ENCODE results near the gene XXYLT1. TPM values are rescaled to one million over a fixed set of nuclear protein-coding genes. Genes with fewer than 3 reads are reported as not detected.
A peak's percentile ranks its signal among the peaks of the same experiment; 100 is the strongest.

Gene XXYLT1
- total RNA-seq, 4 donors from 2014 or later: 5.4 to 18.2 (median 6.9) TPM

DNA sequence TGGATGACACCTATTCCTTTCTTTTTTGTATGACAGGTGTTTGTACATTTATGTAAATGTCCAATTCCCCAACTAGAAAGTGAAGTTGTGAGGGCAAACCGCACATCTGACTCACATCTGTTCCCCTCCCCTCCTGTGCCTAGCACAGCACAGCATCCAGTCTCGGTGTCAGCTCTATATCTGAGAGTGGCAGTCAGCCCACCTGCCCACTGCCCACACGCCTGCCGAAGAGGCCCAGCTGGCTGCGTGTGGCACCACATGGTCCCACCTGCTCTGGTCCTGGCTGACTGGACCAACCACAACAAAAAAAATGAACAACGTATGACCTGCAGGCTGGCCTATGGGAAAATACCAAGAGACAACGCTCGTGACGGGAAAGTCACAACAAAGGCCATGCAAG, 62.8 kb downstream of the XXYLT1 start:
- Histone ChIP-seq H3K9me3 (no peaks in the 10 kb centered on the region), H3K4me1 (peaks cover 0 to 26% (median 11%) of the 10 kb centered on the region in 4 donors), H3K4me3 (no peak overlapping the region)

DNA sequence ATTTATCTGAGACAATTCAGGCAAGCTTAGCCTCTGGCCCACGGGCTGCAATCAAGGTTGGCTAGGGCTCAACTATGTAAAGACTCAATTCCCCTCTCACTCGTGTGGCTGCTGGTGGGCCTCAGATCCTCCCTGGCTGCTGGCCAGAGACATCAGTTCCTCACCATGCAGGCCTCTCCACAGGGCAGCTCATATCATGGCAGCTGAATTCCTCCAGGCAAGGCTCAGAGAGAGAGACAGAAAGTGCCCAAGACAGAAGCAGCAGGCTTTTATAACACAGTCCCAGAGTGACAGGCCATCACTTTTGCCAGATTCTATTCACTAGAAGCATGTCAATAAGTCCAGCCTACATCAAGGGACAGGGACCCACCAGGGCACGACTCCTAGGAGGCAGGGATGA, 63.2 kb downstream of the XXYLT1 start:
- Histone ChIP-seq H3K4me3 (no peak overlapping the region), H3K36me3 (no peaks in the 10 kb centered on the region), H3K27ac (peak overlapping the region in 2 of 4 donors; percentile 15 to 53), H3K27me3 (no peaks in the 10 kb centered on the region), H3K4me1 (peaks cover 0 to 26% (median 11%) of the 10 kb centered on the region in 4 donors), H3K9me3 (no peaks in the 10 kb centered on the region)
- TF ChIP-seq POLR2A (IDR thresholded peaks at IDR 0.05): no peak
- TF ChIP-seq, protein P1, sequence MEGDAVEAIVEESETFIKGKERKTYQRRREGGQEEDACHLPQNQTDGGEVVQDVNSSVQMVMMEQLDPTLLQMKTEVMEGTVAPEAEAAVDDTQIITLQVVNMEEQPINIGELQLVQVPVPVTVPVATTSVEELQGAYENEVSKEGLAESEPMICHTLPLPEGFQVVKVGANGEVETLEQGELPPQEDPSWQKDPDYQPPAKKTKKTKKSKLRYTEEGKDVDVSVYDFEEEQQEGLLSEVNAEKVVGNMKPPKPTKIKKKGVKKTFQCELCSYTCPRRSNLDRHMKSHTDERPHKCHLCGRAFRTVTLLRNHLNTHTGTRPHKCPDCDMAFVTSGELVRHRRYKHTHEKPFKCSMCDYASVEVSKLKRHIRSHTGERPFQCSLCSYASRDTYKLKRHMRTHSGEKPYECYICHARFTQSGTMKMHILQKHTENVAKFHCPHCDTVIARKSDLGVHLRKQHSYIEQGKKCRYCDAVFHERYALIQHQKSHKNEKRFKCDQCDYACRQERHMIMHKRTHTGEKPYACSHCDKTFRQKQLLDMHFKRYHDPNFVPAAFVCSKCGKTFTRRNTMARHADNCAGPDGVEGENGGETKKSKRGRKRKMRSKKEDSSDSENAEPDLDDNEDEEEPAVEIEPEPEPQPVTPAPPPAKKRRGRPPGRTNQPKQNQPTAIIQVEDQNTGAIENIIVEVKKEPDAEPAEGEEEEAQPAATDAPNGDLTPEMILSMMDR (IDR thresholded peaks at IDR 0.05): no peak
- peak in 1 of 3 donors; percentile 32 for DNase-seq

More for the DNA sequence above, 62.8 kb downstream of the XXYLT1 start:
- no peak for TF ChIP-seq POLR2A (IDR thresholded peaks at IDR 0.05)
- TF ChIP-seq, protein P1 (IDR thresholded peaks at IDR 0.05): no peak
- Histone ChIP-seq H3K36me3 (no peaks in the 10 kb centered on the region), H3K27ac (peak overlapping the region in 2 of 4 donors; percentile 15 to 53), H3K27me3 (no peaks in the 10 kb centered on the region)
- peak in 2 of 3 donors; percentile 47 to 62 for DNase-seq

DNA sequence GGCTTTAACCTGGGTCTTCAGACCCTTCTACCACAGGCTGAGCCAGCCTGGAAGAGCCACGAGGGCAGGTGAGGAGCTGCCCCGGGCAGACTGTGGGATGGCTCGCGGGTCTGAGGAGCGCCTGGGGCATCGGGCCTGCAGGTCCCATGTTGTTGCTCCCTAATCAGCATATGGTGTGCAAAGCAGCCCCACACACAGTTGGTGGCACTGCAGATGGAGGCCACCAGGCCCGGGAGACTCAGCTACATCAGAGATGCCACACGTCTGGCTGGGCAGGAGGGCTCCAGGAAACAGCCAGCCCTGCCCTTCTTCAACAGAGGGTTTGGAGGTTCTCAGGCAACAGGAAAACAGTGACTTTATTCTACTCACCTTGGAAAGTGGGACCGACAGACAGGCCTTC, 63.9 kb downstream of the XXYLT1 start:
- Histone ChIP-seq H3K9me3 (no peaks in the 10 kb centered on the region), H3K27me3 (no peaks in the 10 kb centered on the region), H3K27ac (no peak overlapping the region), H3K36me3 (no peaks in the 10 kb centered on the region), H3K4me3 (no peak overlapping the region), H3K4me1 (peaks cover 0 to 26% (median 11%) of the 10 kb centered on the region in 4 donors)
- DNase-seq: peak in 1 of 3 donors; percentile 41
- TF ChIP-seq, protein P1 (IDR thresholded peaks at IDR 0.05): no peak
- TF ChIP-seq POLR2A (IDR thresholded peaks at IDR 0.05): no peak

DNA sequence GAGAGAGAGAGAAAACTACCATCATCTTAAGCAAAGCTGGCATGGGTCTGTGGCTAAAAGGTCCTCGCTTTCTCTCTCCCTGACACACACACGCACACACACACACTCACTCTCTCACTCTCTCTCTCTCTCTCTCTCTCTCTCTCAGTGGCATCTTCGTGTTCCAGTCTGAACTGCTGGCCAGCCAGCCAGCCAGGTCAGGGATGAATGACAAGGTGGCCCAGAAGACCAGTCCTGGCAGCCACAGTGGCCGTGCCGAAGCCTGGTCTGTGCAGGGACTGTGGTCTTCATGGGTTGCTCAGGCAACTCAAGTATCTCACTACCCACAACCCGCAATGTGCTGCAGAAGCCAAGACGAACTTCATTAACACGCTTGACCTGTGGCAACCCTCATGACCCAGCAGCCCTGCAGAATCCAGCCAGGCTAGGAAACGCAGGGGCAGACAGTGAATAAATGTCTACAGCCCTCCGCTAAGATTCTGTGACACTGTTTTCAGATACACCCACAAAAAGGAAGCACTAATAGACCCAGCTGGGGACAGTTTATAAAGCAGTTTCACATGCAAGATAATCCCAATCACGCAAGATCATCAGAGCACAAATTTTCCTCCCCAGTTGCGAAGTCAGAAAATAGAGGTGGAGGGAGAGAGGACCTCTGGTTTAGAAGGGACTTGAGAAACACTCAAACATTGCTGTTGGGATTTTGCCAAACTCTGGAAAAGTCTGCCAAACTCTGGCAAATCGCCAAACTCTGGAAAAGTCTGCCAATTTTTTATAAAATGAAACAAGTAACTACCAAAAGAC, 66.4 kb downstream of the XXYLT1 start:
- H3K27ac ChIP-seq: peak overlapping the region; percentile 18 to 61 (median 46)
- TF ChIP-seq, protein P1 (IDR thresholded peaks at IDR 0.05): no peak
- TF ChIP-seq POLR2A (IDR thresholded peaks at IDR 0.05): no peak
- peaks cover 0 to 16% (median 9%) of the 10 kb centered on the region in 4 donors for H3K4me1 ChIP-seq
- no peak overlapping the region for H3K4me3 ChIP-seq
- no peaks in the 10 kb centered on the region for H3K9me3 ChIP-seq
- DNase-seq: peak in 1 of 3 donors; percentile 46
- no peaks in the 10 kb centered on the region for H3K36me3 ChIP-seq
- no peaks in the 10 kb centered on the region for H3K27me3 ChIP-seq

DNA sequence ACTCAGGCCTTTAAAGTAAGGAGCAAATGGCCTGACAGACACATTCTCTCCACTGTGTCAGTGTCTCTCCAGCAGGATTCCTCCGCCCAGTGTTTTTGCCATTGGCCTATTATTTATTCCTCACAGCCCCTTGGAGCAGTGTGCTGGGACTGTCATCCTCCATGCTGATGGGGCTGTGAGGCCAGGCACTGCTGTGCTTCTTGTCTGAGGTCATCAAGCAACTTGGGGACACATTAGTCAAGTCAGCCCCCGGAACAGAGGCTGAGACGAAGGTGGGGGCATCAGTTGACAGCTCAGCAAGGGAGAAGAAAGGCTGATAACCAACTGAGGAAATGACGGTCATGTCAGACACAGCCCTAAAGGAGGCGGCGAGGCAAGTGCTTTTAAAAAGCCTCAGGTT, 67.4 kb downstream of the XXYLT1 start:
- no peaks in the 10 kb centered on the region for H3K36me3 ChIP-seq
- DNase-seq: peak in 1 of 3 donors; percentile 51
- no peaks in the 10 kb centered on the region for H3K9me3 ChIP-seq
- TF ChIP-seq, protein P1 (IDR thresholded peaks at IDR 0.05): no peak
- no peak for TF ChIP-seq POLR2A (IDR thresholded peaks at IDR 0.05)
- H3K4me1 ChIP-seq: peaks cover 0 to 16% (median 8%) of the 10 kb centered on the region in 4 donors
- no peaks in the 10 kb centered on the region for H3K27me3 ChIP-seq
- H3K4me3 ChIP-seq: no peak overlapping the region
- peak overlapping the region in 2 of 4 donors; percentile 23 to 39 for H3K27ac ChIP-seq
